HG02885 (cell line): ENCODE data around the gene LTBP3.
A peak's percentile ranks its signal among the peaks of the same experiment; 100 is the strongest.

ENCODE experiments used
- ATAC-seq: cut with Tn5 transposase; IDR thresholded peaks from one replicate; pipeline ENCODE4 v1.9.1; 2021; ENCODE audit warnings: mild to moderate bottlenecking; ENCODE audit not compliant: unreplicated experiment, poor library complexity

Gene LTBP3

DNA sequence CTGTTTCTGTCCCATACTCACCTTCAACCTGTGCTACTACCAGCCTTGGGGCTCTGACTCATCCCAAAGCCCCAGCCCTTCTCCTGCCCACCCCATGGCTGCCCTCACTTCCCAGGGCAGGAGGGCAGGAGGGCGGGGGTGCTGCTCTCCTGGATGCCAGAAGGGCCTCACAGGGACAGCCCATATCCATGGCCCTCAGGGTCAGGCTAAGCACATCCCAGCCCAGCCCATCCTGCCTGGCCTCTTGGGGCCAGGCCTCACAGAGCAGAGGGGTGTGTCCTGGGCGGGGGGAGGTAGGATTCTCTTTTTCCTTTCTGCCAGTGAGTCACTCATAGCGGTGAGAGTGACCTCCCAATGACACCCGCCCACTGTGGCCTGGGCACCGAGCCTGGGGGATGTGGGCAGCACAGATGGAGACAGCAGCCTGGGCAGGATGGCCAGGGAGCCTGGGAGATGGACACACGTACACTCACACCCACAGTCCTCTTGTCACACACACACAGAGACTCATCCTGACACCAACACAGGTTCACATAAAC, 2.4 kb downstream of the LTBP3 start:
- no peak for ATAC-seq

DNA sequence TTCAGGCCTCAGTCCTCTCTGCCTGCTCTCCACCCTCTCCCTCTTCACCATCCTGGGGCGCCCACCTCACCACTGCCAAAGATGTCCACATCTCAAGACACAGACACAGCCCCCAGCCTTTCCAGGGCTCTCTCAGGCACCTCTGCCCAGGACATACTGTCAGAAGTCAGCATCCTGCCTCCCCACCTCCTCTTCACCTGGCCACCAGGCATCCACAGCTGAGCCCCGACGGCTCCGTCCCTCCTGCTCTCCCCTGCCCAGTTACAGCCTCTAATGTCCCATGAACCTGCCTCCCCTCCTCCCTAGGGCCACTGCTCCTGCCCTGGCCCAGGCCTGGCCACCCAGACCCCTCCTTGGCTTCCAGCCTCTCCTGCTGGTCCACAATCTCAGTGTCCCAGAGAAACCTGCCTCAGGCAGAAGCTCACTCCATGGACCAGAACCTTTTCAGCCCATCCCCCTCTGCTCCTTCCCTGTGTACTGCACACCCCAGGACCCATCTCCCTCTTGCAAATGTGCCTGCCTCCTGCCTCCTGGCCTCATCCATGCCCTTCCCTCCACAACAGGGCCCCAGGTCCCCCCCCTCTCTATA, 3.2 kb downstream of the LTBP3 start:
- ATAC-seq = no peak

DNA sequence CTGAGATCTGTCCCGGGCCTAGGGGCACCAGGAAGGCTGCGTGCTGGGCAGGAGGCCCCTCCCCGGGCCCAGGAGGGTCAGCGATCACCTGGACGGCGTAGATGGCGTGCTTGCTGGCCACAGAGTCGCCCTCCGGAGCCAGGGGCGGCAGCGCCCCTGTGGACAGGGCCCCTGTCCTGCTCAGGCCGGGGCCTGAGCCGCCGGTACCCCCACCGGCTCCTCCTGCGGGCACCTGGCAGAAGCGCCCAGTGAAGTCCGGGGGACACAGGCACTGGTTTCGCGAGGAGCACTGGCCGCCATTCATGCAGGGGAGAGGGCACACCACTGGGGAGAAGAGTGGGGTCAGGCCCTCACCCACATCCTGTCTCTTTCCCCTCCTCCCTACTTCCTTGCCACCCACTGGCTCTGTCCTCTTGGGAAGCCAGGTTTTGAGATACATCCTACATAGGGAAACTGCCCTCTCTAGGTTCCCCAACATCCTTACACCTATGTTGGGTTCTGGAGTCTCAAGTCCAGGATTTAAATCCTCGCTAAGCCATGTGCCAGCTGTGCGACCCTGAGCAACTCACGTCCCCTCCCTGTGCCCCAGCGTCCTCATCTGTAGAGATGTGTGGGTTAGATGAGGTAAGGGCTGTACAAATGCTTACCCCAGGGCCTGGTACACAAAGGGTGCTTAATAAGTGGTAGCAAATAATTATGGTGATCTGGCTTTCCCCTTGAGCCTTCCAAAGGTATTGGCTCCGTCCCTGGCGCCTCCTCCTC, 3.9 kb downstream of the LTBP3 start:
- no peak for ATAC-seq

DNA sequence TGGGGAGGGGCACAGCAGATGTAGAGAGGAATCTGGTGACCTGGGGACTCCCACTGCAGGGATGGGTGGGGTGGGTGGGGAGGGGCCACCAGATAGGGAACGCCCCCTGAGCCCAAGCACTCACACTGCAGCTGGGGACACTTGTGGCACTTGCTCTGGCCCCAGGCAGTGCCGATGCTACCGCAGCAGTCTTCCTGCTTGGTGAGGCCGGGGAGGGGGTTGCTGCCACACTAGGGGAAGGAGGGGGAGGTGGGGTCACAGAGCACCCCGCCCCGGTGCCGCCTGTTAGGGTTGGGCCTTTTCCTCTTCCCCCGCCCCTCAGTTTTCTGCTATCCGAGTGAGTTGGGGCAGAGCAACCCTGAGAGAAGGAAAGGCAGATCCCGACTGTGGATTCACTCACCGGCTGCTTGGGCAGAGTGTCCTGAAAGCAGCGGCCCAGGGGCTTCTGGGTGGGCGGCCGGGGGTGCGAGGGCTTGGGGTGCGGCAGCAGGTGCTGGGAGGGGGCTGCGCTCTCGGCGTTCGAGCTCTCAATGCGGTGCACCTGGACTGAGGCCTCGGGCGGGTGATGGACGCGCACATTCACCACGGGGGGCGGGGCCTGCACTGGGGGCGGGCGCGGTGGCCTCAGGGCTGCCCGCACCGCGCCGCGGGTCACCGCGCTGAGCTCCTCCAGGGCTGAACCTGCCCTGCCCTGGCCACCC, 4.7 kb downstream of the LTBP3 start:
- no peak for ATAC-seq

DNA sequence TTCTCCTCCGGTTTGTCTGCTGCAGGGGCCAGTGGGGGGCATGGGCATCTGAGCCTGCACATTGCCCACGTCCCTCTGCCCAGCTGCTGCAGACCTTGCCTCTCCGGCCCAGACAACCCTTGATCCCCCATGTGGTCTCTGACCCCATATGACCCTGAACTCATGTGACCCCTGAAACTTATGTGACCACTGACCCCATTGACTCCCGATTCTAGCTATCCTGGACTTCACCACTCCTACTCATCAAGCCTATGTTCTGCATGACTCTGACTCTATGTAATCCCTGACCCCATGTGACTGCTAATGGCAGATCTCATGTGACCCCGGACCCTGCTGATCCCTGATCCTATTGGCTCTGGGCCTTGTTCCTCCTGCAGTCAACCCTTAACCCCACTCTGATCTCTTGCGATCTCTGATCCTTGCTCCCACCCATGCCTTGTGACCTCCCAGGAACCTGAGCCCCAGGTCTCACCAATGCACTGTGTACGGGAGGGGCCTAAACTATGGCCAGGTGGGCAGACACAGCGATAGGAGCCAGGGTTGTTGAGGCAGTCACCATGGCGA, 5.7 kb downstream of the LTBP3 start:
- ATAC-seq = no peak

DNA sequence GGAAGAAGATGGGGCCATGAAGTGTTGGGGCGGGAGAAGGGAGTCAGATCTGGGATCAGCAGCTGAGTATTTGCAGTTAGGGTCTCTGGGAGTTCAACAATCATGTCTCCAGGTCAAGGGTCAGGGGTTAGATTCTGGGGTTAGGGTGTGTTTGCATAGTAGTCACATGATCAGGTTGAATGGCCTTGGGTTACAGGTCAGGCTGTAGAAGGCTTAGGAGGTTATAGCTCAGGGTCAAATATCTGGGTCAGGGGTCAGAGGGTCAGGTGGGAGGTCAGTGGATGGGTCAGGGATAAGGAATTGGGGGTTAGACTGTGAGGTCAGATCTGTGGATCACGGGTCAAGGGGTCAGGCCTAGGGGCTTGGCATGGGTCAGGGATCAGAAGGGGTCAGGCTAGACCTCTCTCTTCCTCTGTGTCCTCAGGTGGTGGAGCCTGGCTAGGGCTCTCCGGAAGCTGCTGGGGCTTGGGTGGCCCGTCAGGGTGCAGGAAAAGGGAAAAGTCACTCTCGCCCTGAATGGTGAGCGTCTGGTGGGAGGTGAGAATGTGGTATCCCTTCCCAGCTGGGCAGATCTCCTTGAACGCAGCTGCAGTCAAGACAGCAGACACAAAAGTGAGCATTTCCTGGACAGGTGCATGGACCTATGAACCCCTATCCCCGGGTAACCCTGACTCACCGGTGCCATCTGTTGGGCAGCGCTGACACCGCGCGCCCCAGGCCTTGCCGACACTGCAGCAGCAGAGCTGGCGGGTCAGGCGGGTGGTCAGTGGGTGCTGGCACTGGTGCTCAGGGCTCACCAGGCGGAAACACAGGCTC, 6.4 kb downstream of the LTBP3 start:
- peak; percentile 57 for ATAC-seq

DNA sequence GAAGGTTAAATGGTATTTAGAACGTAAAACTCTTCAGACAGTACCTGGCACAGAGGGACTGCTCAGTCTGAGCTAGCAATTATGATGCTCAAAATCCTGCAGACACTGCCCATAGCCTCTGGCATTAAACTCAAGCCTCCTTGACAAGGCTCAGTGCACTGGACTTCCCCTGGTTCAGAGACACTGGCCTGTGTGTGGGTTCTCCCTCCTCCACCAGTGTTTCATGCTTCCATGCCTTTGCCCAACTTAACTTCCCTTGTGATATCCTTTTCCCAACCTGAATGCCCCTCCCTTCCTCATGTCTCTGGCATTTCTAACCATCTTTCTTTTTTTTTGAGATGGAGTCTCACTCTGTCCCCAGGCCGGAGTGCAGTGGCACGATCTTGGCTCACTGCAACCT, 9.1 kb downstream of the LTBP3 start:
- no peak for ATAC-seq

DNA sequence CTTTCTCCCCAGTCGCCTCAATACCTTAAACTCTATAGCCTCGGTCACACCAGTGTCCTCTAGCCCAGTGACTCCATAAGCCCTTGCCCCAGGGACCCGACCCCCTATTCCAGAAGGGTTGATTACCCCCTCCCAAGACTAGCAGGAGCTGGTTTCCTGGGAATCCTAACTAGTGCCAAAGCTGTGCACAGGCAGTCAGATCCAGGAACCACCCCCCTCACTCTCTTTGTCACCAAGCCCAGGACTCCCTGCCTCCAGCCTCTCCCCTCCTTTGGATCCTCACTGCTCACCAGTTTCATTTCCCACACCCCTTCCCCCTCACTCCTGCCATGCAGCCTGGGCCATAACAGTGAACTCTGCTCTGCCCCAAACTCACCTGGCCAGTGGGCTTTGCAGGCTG, 9.8 kb downstream of the LTBP3 start:
- ATAC-seq = no peak

DNA sequence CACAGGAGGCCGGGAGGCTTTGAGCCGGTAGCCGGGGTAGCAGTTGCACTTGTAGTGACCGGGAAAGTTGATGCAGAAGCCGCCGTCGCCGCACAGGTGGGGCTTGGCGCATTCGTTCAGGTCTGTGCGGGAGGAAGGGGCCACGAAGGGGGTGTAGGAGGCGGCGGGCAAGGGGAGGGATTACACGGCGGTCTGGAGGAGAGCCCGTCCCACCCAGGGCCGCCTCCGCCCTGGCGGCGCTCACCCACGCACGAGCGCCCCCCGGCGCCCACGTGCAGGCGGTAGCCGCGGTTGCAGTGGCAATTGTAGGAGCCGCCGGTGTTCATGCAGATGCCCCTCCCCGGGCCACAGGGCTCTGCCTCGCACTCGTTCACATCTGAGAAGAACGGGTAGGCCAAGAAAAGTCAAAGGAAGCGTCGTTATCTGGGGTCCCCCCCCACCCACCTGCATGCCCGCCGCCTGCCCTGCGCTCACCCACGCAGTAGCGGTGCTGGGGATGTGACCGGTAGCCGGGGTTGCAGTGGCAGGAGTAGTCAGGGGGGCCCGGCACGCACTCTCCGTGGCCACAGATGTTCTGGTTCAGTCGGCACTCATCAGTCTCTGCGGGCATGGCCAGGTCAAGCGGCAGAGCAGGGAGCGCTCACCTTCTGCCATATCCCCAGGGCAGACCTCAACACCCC, 10.6 kb downstream of the LTBP3 start:
- no peak for ATAC-seq

DNA sequence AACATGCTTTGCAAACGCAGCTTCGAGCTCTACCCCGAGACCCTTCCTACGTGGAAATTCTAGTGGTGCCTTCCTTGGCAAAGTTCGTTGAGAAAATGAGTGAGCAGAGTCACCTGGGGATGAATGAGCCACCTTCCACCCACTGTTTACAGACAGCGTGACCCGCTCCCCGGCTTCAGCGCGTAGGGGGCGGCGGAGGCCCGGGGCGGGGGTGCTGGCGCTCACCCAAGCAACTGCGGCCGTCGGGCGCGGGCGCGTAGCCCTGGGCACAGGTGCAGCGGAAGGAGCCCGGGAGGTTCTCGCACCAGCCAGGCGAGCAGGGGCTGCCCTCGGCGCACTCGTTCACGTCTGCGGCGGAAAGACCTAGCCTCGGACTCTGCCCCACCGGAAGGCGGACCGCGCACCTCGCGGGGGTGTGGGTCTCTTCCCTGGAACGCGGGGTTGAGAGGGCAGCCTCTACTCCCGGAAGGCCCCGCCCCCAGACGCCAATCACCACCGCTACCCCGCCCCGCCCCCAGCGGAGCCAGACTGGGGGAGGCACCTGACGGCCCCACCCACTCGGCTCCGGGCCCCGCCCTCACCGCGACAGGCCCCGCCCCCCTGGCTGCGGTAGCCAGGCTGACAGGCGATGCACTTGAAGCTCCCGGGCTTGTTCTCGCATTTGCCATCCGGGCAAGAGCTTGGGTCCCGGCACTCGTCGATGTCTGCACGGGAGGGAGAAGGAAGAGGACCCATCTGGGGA, 11.8 kb downstream of the LTBP3 start:
- ATAC-seq = peak; percentile 84

DNA sequence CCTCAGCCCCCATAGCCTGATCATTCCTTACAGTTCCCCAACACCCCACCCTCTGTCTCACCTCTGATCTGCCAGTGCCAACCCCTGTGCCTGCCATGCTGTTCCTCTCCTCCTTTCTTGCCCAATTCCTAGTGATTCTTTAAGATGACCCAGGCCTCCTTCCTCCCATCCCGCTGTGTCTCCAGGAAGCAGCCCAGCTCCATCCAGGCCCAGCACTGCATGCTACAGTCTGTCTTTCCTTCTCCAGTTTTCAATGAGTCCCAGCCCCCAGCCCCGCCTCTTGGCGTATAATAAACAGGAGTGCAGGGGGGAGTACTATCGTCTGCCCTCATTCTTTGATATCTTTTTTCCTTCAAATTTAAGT, 12.3 kb downstream of the LTBP3 start:
- ATAC-seq = no peak

DNA sequence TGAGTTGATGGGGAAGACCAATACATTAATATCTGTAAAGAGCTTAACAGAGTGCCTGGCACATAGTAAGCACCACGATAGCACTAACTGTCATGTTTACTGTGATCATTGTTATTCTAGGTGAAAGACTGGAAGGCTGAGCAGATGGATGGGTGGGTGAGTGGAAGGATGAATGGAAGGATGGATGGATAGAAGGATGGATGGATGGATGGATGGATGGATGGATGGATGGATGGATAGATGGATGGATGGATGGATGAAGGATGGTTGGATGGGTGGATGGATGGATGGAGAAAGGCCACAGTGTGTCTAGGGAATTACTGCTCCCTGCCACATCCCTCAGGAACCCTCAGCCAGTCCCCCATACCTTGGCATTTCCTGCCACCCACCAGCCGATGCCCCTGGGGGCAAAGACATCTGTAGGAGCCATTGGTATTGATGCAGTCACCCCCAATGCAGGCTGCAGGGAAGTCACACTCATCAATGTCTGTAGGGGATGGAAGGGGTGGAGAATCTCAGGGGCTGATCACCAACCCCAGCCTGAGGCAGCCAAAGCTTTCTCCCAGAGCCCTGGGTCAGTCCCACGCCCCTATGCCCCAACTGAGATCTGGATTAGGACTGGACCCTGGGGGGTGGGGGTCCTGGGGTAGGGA, 15.3 kb downstream of the LTBP3 start:
- ATAC-seq = no peak

DNA sequence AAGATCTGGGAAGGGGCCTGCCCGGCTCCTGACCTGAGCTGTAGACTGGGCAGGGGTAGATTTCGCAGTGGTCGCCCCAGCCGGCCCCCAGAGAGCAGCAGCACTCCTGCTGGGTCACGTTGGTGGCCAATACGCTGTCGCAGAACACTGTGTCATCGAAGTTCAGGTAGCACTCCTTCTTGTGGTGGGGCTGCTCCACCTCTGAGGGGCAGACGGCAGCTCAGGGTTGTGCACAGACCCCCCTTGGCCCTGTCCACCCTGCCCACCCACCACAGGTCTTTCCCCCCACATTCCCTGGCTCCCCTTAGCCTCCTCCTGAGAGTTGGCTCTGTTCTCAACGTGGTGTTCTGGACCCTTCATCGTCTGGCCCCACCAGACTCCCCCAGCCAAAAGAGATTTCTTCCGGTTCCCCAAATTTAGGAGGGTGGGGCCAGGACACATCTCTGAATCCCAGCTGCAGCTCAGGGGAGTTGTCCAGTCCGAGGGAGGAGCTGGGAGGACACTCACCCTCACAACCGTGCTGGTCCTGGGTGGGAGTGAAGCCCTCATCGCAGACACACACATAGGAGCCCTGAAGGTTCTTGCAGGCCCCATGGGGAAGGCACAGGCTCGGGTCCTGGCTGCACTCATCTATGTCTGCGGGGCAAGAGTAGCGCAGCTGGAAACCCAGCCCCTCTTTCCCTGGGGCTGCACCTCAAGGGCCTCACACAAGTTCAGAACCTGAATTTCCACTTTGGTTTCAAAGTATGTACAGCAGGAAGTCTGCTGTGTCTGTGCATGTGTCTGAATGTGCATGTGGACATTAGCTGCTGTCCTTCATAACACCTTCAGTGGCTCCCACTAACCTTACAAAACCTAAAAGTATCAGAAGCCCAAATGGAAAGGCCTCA, 16.8 kb downstream of the LTBP3 start:
- no peak for ATAC-seq

DNA sequence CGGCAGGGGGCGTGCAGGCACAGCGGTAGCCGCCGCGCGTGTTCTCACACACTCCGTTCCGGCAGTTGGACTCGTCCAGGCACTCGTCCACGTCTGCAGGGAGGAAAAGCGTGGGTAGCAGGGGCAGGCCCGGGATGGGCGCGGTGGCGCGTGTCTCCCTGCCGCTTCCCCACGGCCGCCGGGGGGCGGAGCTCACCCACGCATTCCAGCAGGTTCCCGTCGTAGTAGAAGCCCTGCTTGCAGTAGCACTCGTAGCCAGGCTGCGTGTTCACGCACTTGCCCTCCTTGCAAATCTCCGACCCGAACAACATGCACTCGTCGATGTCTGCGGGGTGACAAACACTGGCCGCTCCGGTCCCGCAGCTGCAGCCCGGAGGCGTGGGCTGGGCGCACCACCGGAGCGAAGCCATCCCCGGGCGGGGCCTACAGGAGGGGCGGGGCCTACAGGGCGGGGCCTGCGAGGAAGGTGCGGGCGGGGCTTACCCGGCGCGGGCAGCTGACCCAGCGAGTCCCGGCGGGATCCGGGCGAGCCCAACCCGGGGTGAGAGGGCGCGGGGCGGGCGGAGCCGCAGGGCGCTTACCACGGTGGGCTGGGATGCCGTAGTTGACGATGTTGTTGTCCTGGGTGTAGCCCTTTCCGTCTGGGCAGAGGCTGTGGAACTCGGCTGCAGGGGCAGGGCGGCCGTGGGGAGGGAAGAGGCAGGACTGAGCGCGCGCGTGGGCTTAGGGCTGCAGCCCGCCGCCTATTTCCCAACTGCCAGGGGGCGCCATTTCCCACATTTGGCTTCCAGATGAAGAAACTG, 17.7 kb downstream of the LTBP3 start:
- peak; percentile 79 for ATAC-seq

DNA sequence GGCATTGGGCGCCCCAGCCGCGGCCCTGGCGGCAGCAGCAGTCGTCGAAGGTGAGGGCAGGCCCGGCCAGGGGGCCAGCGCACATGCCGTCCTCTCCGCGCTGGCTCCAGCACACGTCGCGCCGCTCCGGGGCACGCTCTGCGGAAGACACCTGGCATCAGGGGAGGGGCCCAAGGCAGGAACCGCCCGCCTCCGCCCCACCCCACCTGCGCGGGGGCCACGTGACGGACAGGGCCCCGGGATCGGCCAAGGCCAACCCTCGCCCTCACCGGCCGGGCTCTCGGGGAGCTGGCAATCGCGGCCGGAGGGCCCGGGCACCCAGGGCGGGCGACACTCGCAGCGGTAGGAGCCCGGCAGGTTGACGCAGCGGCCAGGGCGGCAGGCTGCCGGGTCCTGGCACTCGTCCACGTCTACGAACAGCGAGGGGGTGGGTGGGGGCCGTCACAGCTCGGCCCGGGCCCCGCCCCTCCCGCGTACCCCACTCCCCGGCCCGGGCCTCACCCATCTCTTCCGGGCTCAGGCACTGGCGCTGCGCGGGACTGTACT, 18.3 kb downstream of the LTBP3 start:
- ATAC-seq = peak; percentile 61

DNA sequence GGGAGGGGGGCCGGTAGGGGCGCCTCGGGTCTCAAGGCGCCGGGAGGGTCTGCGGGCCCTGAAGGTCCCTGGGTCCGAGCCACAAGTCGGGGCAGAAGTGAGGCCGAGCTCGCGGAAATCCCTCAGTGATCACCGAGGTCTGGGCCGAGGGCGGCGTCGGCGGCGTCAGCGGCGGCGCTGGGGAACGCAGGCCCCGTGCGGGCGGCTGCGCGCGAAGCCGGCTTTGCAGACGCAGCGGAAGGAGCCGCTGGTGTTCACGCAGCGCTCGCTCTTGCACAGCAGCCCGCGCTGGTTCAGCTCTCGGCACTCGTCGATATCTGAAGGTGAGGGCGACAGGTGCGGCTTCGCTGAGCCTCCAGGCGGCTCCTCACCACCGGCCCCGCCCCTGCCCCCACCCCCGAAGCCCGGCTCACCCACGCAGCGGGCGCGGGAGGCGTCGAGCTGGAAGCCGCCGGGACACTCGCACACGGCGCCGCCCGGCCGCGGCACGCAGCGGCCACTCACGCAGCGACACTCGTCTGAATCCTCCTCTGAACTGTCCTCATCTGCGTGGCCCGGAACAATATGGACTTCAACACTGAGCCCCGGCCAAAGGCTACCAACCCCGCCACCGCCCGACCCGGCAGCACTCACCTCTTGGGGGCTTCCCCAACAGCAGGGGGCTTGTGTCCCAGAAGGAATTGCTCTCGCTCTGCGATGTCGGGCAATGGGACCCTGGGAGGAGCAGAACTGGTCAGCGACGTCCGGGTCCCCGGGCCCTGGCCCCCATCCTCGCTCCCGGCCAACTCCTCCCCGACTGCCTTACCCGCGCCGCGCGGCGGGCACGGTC, 19.0 kb downstream of the LTBP3 start:
- ATAC-seq = no peak
